Calu3 (cell line): ENCODE measurements around the gene ADGRD1. TPM values are rescaled to one million over a fixed set of nuclear protein-coding genes. Genes with fewer than 3 reads are reported as not detected.

Source experiments
- BruUV-seq: library from RNA; stranded (reverse); fragments of 400-500 nt; replicated peaks from 2 replicates; lab custom pipeline; 2021; lab: Mats Ljungman, UMichigan
- CTCF ChIA-PET: fragments of 300-600 bp; sonication (Branson Sonifier 250); formaldehyde crosslinking; loops from one replicate; lab custom pipeline; 2022; ENCODE audit warnings: antibody characterized with exemption; lab: Charles Lee
- DNase-seq: peaks from one replicate; pipeline ENCODE4 v3.0.0; 2022
- H3K27ac Mint-ChIP-seq: one replicate; pipeline ENCODE4 v1.8.0; 2022; ENCODE audit warnings: mixed read lengths; ENCODE audit not compliant: unreplicated experiment
- H3K27me3 Mint-ChIP-seq: one replicate; pipeline ENCODE4 v1.8.0; 2022; ENCODE audit warnings: mixed read lengths; ENCODE audit not compliant: unreplicated experiment
- H3K36me3 Mint-ChIP-seq: one replicate; pipeline ENCODE4 v1.8.0; 2022; ENCODE audit warnings: mild to moderate bottlenecking, moderate library complexity, mixed read lengths; ENCODE audit not compliant: insufficient read depth, unreplicated experiment
- H3K4me1 Mint-ChIP-seq: one replicate; pipeline ENCODE4 v1.8.0; 2022; ENCODE audit warnings: mild to moderate bottlenecking, low read depth, mixed read lengths; ENCODE audit not compliant: unreplicated experiment
- H3K4me3 Mint-ChIP-seq: one replicate; pipeline ENCODE4 v1.8.0; 2022; ENCODE audit warnings: mild to moderate bottlenecking, low read depth, moderate library complexity, mixed read lengths; ENCODE audit not compliant: unreplicated experiment
- H3K9me3 Mint-ChIP-seq: one replicate; pipeline ENCODE4 v1.8.0; 2022; ENCODE audit warnings: low read depth, mixed read lengths; ENCODE audit not compliant: unreplicated experiment
- intact Hi-C: fragments of 100-400 bp; cut with micrococcal nuclease; formaldehyde crosslinking; loops from one replicate; pipeline ENCODE4 v1.10.0; 2022; ENCODE audit not compliant: unreplicated experiment
- total RNA-seq: library from RNA; stranded (reverse); gene quantifications from 2 replicates; pipeline ENCODE4 v1.2.3, GENCODE V29; 2022
- TF ChIP-seq, protein P1 (sequence below): fragments of 200-600 bp; IDR thresholded peaks from one replicate; pipeline ENCODE4 v1.8.0; 2022; ENCODE audit warnings: antibody characterized with exemption; ENCODE audit not compliant: unreplicated experiment

ADGRD1 gene
- total RNA-seq, 1 experiment from 2014 or later = not detected

GRCh38 chr12:131112021-131112420 lies 158.3 kb downstream of the ADGRD1 start:
- Mint-ChIP-seq H3K4me3 (no peak overlapping the region), H3K4me1 (no peaks in the 10 kb centered on the region), H3K27ac (no peak overlapping the region), H3K36me3 (no peaks in the 10 kb centered on the region), H3K27me3 (peaks cover 78% of the 10 kb centered on the region), H3K9me3 (no peaks in the 10 kb centered on the region)
- CTCF ChIA-PET = no interaction called here
- no peak for DNase-seq
- no TSS peak for BruUV-seq
- TF ChIP-seq, protein P1, sequence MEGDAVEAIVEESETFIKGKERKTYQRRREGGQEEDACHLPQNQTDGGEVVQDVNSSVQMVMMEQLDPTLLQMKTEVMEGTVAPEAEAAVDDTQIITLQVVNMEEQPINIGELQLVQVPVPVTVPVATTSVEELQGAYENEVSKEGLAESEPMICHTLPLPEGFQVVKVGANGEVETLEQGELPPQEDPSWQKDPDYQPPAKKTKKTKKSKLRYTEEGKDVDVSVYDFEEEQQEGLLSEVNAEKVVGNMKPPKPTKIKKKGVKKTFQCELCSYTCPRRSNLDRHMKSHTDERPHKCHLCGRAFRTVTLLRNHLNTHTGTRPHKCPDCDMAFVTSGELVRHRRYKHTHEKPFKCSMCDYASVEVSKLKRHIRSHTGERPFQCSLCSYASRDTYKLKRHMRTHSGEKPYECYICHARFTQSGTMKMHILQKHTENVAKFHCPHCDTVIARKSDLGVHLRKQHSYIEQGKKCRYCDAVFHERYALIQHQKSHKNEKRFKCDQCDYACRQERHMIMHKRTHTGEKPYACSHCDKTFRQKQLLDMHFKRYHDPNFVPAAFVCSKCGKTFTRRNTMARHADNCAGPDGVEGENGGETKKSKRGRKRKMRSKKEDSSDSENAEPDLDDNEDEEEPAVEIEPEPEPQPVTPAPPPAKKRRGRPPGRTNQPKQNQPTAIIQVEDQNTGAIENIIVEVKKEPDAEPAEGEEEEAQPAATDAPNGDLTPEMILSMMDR = no peak
- intact Hi-C loops = no loop called here

DNA sequence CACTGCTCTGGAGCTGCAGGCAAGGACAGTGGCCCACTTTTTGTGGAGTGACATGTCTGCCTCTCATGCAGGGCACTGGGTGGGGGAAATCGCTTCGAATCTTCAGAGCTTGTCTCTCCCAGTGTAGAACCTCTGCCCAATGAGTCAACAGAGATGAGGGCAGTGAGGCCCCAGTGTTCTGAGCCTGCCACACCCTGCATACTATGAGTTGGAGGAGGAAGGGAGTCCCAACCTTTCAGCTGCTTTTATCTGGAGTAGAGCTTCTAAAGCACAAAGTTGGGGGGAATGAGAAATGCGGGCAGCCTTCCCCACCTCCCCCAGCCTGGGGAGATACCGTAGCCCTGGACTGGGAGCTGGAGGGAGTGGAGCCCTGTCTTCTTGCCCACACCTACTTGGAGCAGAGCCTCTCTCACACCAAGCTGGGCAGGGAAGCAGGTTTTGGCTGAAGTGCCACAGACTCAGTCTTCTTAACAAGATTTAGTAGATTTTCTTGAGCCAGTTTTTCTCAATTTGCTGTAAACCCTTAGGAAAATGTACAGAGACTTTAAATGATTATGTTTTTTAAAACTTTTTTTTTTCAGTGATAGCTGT lies 159.1 kb downstream of the ADGRD1 start:
- Mint-ChIP-seq H3K9me3 (no peaks in the 10 kb centered on the region), H3K4me1 (no peaks in the 10 kb centered on the region), H3K36me3 (no peaks in the 10 kb centered on the region), H3K27ac (no peak overlapping the region), H3K4me3 (no peak overlapping the region), H3K27me3 (peaks cover 85% of the 10 kb centered on the region)
- TF ChIP-seq, protein P1 = no peak
- no peak for DNase-seq
- CTCF ChIA-PET = no interaction called here
- intact Hi-C loops = no loop called here
- BruUV-seq = no TSS peak

DNA sequence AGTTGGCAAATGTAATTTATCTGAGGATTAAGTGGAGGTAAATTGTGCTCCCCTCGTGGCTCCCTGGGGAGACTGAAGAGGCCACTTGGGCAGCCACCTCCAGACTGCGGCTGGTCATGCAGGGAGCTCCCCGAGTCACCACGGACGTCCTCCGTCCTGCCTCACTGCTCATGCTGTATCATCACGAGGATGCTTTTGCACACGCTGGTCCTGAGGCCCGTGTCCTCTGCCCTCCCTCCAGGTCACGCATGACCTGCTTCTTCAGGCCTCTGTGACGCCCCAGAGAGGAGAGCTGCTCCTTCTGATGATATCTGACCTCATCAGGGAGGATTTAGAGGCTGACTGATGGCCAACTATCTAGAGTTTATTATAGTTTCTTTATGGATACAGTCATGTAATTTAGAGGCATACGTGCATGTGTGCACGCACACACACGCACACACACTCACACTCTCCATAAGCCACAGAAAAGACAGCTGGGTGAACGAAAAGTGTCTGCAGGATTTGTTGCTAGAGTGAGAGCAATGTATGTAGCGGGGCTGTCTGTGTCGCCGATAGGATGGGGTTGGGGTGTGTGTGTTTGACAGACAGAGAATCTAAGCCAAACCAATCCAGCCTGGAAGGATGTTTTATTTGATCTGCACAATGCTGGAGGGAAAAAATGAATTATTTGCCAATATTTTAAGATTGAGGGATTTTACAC lies 160.0 kb downstream of the ADGRD1 start:
- TF ChIP-seq, protein P1 = no peak
- no peak for DNase-seq
- Mint-ChIP-seq H3K9me3 (no peaks in the 10 kb centered on the region), H3K27me3 (peaks cover 87% of the 10 kb centered on the region), H3K4me1 (no peaks in the 10 kb centered on the region), H3K36me3 (no peaks in the 10 kb centered on the region), H3K27ac (no peak overlapping the region), H3K4me3 (no peak overlapping the region)
- CTCF ChIA-PET = interaction anchor here (0.8 to 1.2 kb wide), 2 partner anchors 18 to 54 kb away, joined by 3 to 17 read pairs; no protein-coding TSS in a partner anchor
- intact Hi-C loops = no loop called here
- no TSS peak for BruUV-seq

- Mint-ChIP-seq H3K9me3 (no peaks in the 10 kb centered on the region), H3K27me3 (peaks cover 87% of the 10 kb centered on the region), H3K4me1 (no peaks in the 10 kb centered on the region), H3K4me3 (no peak overlapping the region), H3K36me3 (no peaks in the 10 kb centered on the region), H3K27ac (no peak overlapping the region)
- TF ChIP-seq, protein P1 = no peak
- CTCF ChIA-PET = interaction anchor here (0.8 to 1.2 kb wide), 2 partner anchors 18 to 54 kb away, joined by 3 to 17 read pairs; no protein-coding TSS in a partner anchor
- intact Hi-C loops = no loop called here
- DNase-seq = no peak
- BruUV-seq = no TSS peak
Observed at GRCh38 chr12:131114271-131114670, 160.6 kb downstream of the ADGRD1 start.
